Measurements from ENCODE around the gene MRPL37. TPM values are rescaled to one million over a fixed set of nuclear protein-coding genes. Genes with fewer than 3 reads are reported as not detected.
A peak's percentile ranks its signal among the peaks of the same experiment; 100 is the strongest.

Gene MRPL37
- total and polyA plus RNA-seq, 2 of the 8 experiments (the other 6 are each of a cell fraction or from before 2014, with no cell fraction given): 45.5 to 126 TPM

DNA sequence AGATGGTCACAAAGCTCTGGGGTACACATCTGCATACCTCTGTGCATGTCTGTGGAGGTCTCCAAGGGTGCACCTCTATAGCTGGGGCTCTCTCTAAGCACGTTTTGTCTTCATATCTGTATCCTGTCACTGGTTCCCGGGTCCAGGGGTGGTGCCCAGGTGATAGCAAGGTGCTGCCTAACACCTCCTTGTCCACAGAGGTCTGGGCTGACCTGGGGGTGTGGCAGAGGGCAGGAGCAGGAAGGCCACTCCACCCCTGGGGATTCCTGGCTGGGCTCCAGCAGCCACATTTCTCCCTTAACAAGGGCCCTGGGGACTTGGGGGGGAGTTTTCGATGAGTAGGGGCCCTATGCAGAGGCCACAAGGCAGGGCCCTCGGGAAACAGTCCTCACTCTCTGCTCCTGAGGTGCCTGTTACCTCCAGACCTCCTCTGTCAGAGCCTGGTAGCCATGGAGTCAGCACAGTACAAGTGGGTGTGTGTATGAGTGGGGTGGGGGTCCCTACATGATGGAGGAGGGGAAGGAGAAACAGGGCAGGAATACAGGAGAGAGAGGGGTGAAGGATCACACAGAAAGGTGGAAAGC is 40.1 kb upstream of the MRPL37 start:
- ChIA-PET CTCF (ENCODE audit: partially characterized antibody) (interaction anchor here (0.8 to 1.1 kb wide), 2 partner anchors 22 to 35 kb away, joined by 3 to 7 read pairs; no protein-coding TSS in a partner anchor), POLR2A (ENCODE audit: partially characterized antibody) (no interaction called here)
- TF ChIP-seq CTBP2 (IDR thresholded peaks at IDR 0.05; ENCODE audit: borderline replicate concordance, insufficient read depth, insufficient read length, low read length) (no peak), CBX8 (IDR thresholded peaks at IDR 0.05; ENCODE audit: borderline replicate concordance, low read depth, low read length) (no peak), POLR2A (IDR thresholded peaks at IDR 0.05; ENCODE audit: control extremely low read depth in 1 of 2, low read depth in 2 of 2, low read length in 2 of 2) (no peak), KDM1A (IDR thresholded peaks at IDR 0.05; ENCODE audit: borderline replicate concordance, low read length) (no peak), HDAC2 (IDR thresholded peaks at IDR 0.05; ENCODE audit: borderline replicate concordance in 1 of 2, low read depth in 2 of 2, low read length in 2 of 2) (no peak), RNF2 (IDR thresholded peaks at IDR 0.05; ENCODE audit: borderline replicate concordance, low read depth, low read length, missing control alignments, poor library complexity, severe bottlenecking) (no peak), CTCF (IDR thresholded peaks at IDR 0.05; ENCODE audit: control extremely low read depth in 1 of 3, insufficient read depth in 1 of 3, low read depth in 1 of 3, low read length in 3 of 3) (no peak), RXRA (IDR thresholded peaks at IDR 0.05; ENCODE audit: insufficient read depth, low read depth, low read length) (no peak)
- no peaks in the 10 kb centered on the region for H3K27me3 ChIP-seq (replicated peaks in 1 of 4; ENCODE audit: control insufficient read depth in 3 of 4, extremely low read depth in 1 of 4, insufficient read depth in 3 of 4, low read length in 3 of 4)
- no peak overlapping the region for H2BK120ac ChIP-seq (replicated peaks; ENCODE audit: low read depth, low read length)
- H3K4ac ChIP-seq (replicated peaks; ENCODE audit: insufficient read length, low read depth, low read length): no peak overlapping the region
- H3K9ac ChIP-seq (replicated peaks in 1 of 4; ENCODE audit: extremely low read depth in 1 of 4, low read depth in 3 of 4, low read length in 3 of 4): no peak overlapping the region
- no peak overlapping the region for H3K4me3 ChIP-seq (ENCODE audit: extremely low read depth in 1 of 4, insufficient read depth in 2 of 4, low read depth in 3 of 4, low read length in 4 of 4)
- no peak for DNase-seq (ENCODE audit: low read depth in 1 of 2, low spot score in 2 of 2)
- H4K5ac ChIP-seq (ENCODE audit: insufficient read length, low read depth, low read length): no peak overlapping the region
- no peaks in the 10 kb centered on the region for H3K4me1 ChIP-seq (replicated peaks in 1 of 4; ENCODE audit: control insufficient read depth in 3 of 4, insufficient read depth in 4 of 4, low read length in 3 of 4)
- no peaks in the 10 kb centered on the region for H3K36me3 ChIP-seq (ENCODE audit: control insufficient read depth in 2 of 4, insufficient read depth in 4 of 4, low read length in 3 of 4)
- no peak overlapping the region for H3K14ac ChIP-seq (ENCODE audit: insufficient read length)
- H3K23me2 ChIP-seq (ENCODE audit: low read depth, low read length): no peaks in the 10 kb centered on the region
- H2BK15ac ChIP-seq (ENCODE audit: low read length): 0 out of 2 replicates have a peak overlapping the region, but pooled peaks have one; percentile 31
- H3K79me1 ChIP-seq (ENCODE audit: low read depth, low read length): no peaks in the 10 kb centered on the region
- H3K27ac ChIP-seq (ENCODE audit: low read depth, low read length): no peak overlapping the region
- no peak overlapping the region for H2AK5ac ChIP-seq (ENCODE audit: low read depth, low read length)
- no peak overlapping the region for H4K91ac ChIP-seq (replicated peaks; ENCODE audit: insufficient read length, low read length)
- H2BK12ac ChIP-seq (ENCODE audit: low read depth, low read length): 0 out of 2 replicates have a peak overlapping the region, but pooled peaks have one; percentile 39
- FAIRE-seq: no peak
- no peak overlapping the region for H3K23ac ChIP-seq (ENCODE audit: insufficient read length)
- H4K20me1 ChIP-seq (replicated peaks in 1 of 2; ENCODE audit: control insufficient read depth in 1 of 2, insufficient read depth in 2 of 2, low read length in 2 of 2): no peaks in the 10 kb centered on the region
- H2BK5ac ChIP-seq (ENCODE audit: low read depth, low read length): no peak overlapping the region
- 78% methylated on average over 4 of the region's 4 CpGs; no CpG with 5 or more reads in 1 of the 2 experiments for WGBS, 2 experiments (ENCODE audit: extremely low coverage in 1 of 2, insufficient coverage in 1 of 2, insufficient read length in 1 of 2, insufficient replicate concordance in 2 of 2, low coverage in 1 of 2, low lambda C conversion rate in 2 of 2, missing lambda C conversion rate in 1 of 2)
- H3K18ac ChIP-seq (ENCODE audit: extremely low read depth, low read length): no peak overlapping the region
- H3K79me2 ChIP-seq (ENCODE audit: control insufficient read depth in 1 of 2, insufficient read depth in 2 of 2, low read length in 2 of 2): no peaks in the 10 kb centered on the region
- no peaks in the 10 kb centered on the region for H3K9me3 ChIP-seq (ENCODE audit: insufficient read depth in 2 of 2, low read depth in 1 of 2, low read length in 1 of 2)
- H3K4me2 ChIP-seq (ENCODE audit: insufficient read depth in 1 of 2, low read depth in 2 of 2, low read length in 2 of 2): no peak overlapping the region
- H4K8ac ChIP-seq (ENCODE audit: extremely low read depth, insufficient read depth, low read length): no peak overlapping the region; the same call in 1 of the 2 replicates
- H2BK20ac ChIP-seq (ENCODE audit: low read length): no peak overlapping the region
- no peak overlapping the region for H2AFZ ChIP-seq (ENCODE audit: low read length)
- no peak overlapping the region for H3K56ac ChIP-seq (replicated peaks; ENCODE audit: insufficient read length, low read depth, low read length)

Data from H1 (cell line).